Muscle layer of duodenum (tissue), 2 donors: ENCODE measurements around the gene MAGI1.

Experiments
- H3K27ac ChIP-seq: one replicate; pipeline ENCODE4 v1.7.0; 2013; ENCODE audit warnings: mild to moderate bottlenecking, low read length
- H3K27me3 ChIP-seq: one replicate; pipeline ENCODE4 v1.7.0; 2013; ENCODE audit warnings: low read depth, mild to moderate bottlenecking, control low read depth, low read length
- H3K36me3 ChIP-seq, 2 donors: one replicate each; pipeline ENCODE4 v1.7.0; 2013; ENCODE audit warnings: low read length in 2 of 2, control low read depth in 1 of 2, mild to moderate bottlenecking in 1 of 2; ENCODE audit not compliant: insufficient read depth in 2 of 2, control insufficient read depth in 1 of 2
- H3K4me1 ChIP-seq, 2 donors: one replicate each; pipeline ENCODE4 v1.7.0; 2013; ENCODE audit warnings: low read length in 2 of 2, mild to moderate bottlenecking in 2 of 2, control low read depth in 1 of 2, moderate library complexity in 1 of 2; ENCODE audit not compliant: insufficient read depth in 2 of 2, control insufficient read depth in 1 of 2
- H3K4me3 ChIP-seq, 2 donors: one replicate each; pipeline ENCODE4 v1.7.0; 2013; ENCODE audit warnings: low read length in 2 of 2, low read depth in 1 of 2, mild to moderate bottlenecking in 1 of 2
- H3K9me3 ChIP-seq, 2 donors: one replicate each; pipeline ENCODE4 v1.7.0; 2013; ENCODE audit warnings: low read length in 2 of 2, control low read depth in 1 of 2, mild to moderate bottlenecking in 1 of 2; ENCODE audit not compliant: control insufficient read depth in 1 of 2
- donor health status: healthy.

The MAGI1 gene

GRCh38 chr3:65964838-65965237 is 73.9 kb downstream of the MAGI1 start:
- no peak overlapping the region for H3K4me3 ChIP-seq
- H3K9me3 ChIP-seq, result no peaks in the 10 kb centered on the region
- no peaks in the 10 kb centered on the region for H3K4me1 ChIP-seq

DNA sequence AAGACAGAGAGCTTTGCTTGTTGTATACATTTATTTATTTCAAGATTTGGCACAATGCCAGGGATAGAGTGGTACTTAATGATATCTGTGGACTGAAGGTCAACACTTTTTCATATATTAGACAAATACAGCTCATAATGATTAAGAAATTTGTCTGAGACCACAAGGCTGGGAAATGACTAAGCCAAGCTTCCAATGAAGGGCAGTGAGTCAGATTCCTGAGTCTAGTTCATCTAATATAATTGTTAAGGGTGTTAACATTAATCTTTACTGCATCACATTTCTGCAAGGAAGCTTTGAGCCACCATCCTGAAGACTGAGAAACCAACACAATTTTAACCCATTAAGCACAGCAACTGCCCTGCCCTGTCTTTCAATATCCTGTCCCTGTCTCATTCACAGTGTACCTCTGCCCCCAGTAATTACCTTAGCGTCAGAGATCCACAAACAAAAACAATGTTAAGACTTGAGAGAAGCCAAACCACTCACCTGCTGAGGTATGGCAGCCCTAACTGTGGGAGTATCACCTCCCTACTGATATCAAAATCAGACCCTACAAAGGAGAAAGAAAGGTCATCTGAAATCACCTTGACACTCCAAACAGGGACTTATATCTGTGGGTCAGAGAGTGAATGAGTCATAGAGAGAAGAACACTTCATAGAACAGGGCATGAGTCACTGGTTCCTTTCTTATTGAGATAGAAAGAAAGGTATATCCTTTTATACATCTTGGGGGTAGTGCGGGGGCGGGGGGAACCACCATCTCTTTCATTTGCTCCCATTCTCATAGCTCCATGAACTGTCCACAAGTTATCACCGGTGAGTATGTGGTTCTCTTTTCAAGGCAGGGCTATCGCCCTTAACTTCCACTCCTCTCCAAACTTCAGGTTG is 74.7 kb downstream of the MAGI1 start:
- peak overlapping the region in 1 of 2 donors; percentile 30 for H3K4me3 ChIP-seq
- no peaks in the 10 kb centered on the region for H3K27me3 ChIP-seq
- no peaks in the 10 kb centered on the region for H3K4me1 ChIP-seq
- H3K27ac ChIP-seq, result no peak overlapping the region
- no peaks in the 10 kb centered on the region for H3K36me3 ChIP-seq
- H3K9me3 ChIP-seq, result no peaks in the 10 kb centered on the region

More at GRCh38 chr3:65964838-65965237, 73.9 kb downstream of the MAGI1 start:
- H3K27ac ChIP-seq, result no peak overlapping the region
- H3K36me3 ChIP-seq, result no peaks in the 10 kb centered on the region
- H3K27me3 ChIP-seq, result no peaks in the 10 kb centered on the region

DNA sequence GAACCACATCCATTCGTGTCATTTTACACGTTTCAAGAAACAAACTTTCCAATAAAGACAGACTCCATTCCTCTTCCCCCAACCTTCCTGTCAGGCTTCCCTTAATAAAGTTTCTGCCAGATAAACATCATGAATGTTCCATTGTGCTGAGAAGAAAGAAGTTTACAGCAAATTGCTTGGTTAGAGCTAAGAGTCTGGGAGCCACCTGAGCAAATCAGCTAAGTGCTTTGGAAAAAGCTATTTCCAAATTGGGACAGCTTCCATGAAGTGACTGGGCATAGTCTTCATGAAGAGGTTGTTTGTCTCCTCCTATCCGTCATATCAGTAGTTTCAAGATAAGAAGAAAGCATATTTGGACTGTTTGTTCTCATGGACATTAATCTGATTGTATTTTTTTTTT is 77.0 kb downstream of the MAGI1 start:
- Histone ChIP-seq H3K27me3 (no peaks in the 10 kb centered on the region), H3K9me3 (no peaks in the 10 kb centered on the region), H3K36me3 (no peaks in the 10 kb centered on the region), H3K27ac (no peak overlapping the region), H3K4me1 (no peaks in the 10 kb centered on the region), H3K4me3 (no peak overlapping the region)

GRCh38 chr3:65961128-65961527 is 77.6 kb downstream of the MAGI1 start:
- no peaks in the 10 kb centered on the region for H3K4me1 ChIP-seq
- no peak overlapping the region for H3K4me3 ChIP-seq
- no peak overlapping the region for H3K27ac ChIP-seq
- no peaks in the 10 kb centered on the region for H3K27me3 ChIP-seq
- no peaks in the 10 kb centered on the region for H3K9me3 ChIP-seq
- no peaks in the 10 kb centered on the region for H3K36me3 ChIP-seq

DNA sequence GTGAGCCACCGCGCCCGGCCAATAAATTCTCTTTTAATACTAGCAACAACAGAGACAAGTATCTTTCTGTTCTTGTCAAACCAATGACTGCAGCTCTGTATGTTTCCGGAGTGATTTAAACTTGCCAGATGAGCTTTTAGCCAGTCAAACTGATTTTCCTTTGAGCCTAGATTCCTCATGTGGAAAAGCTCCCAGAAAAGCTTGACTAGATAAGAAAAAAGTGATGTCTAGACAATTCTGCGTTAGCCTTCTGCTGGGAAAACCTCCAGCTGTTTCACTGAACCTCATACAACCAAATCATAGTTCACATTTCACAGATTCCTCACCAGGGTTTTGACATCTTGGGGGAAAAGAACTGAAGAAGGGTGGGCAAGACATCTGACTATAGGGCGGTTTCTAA is 78.6 kb downstream of the MAGI1 start:
- no peaks in the 10 kb centered on the region for H3K4me1 ChIP-seq
- no peak overlapping the region for H3K27ac ChIP-seq
- H3K27me3 ChIP-seq, result no peaks in the 10 kb centered on the region
- no peaks in the 10 kb centered on the region for H3K36me3 ChIP-seq
- H3K9me3 ChIP-seq, result no peaks in the 10 kb centered on the region
- no peak overlapping the region for H3K4me3 ChIP-seq

DNA sequence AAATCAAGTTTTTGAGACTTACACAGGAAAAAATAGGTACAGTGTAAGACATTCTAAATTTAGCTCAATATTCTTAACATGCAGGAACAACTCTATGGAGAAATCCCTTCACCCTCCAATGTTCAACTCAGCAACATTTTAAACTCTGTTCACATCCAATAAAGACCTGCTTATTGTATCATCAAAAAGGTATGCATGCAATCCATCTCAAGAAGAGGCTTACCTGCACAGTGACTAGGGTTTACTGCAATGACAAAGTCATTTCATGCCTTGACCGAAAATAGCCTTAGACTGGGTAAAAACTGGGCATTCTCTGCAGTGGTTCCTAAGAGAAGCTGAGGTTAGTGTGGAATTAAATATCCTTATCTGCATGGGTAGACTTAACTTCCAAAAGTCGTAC is 80.5 kb downstream of the MAGI1 start:
- no peaks in the 10 kb centered on the region for H3K36me3 ChIP-seq
- H3K27me3 ChIP-seq, result no peaks in the 10 kb centered on the region
- H3K4me3 ChIP-seq, result no peak overlapping the region
- H3K27ac ChIP-seq, result no peak overlapping the region
- no peaks in the 10 kb centered on the region for H3K9me3 ChIP-seq
- H3K4me1 ChIP-seq, result peaks cover 0 to 3% of the 10 kb centered on the region in 2 donors

DNA sequence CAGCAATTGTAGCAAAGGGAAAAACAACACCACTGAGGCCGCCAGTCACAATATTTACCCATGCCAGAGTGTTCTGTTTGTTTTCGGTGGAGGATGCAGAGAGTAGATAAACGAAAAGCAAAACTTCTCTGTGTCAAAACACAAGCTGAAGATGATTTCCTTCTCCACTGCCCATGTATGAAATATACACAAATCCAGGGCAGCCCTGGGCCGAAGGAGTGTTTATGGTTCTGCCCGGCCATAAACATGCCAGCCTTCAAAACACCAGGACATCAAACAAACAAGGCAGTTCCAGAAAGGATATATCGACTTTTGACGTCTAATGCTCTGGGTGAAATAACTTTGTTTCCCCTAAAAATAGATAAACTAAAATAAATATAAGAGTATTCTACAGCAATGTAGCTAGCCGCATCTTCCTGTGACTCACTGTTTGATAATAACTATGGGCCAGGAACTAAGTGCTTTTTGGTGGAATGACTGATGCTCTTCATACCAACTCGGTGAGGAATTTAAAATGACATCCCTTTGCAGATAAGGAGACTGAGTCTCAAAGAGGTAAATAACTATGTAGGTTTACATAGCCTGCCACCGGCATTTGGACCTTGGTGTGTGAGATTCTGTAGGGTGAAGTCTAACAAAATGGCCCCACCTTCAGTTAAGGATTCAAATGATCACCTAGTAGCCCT is 82.8 kb downstream of the MAGI1 start:
- no peaks in the 10 kb centered on the region for H3K9me3 ChIP-seq
- peaks cover 0 to 3% of the 10 kb centered on the region in 2 donors for H3K4me1 ChIP-seq
- H3K4me3 ChIP-seq, result no peak overlapping the region
- H3K27ac ChIP-seq, result no peak overlapping the region
- H3K36me3 ChIP-seq, result no peaks in the 10 kb centered on the region
- no peaks in the 10 kb centered on the region for H3K27me3 ChIP-seq

DNA sequence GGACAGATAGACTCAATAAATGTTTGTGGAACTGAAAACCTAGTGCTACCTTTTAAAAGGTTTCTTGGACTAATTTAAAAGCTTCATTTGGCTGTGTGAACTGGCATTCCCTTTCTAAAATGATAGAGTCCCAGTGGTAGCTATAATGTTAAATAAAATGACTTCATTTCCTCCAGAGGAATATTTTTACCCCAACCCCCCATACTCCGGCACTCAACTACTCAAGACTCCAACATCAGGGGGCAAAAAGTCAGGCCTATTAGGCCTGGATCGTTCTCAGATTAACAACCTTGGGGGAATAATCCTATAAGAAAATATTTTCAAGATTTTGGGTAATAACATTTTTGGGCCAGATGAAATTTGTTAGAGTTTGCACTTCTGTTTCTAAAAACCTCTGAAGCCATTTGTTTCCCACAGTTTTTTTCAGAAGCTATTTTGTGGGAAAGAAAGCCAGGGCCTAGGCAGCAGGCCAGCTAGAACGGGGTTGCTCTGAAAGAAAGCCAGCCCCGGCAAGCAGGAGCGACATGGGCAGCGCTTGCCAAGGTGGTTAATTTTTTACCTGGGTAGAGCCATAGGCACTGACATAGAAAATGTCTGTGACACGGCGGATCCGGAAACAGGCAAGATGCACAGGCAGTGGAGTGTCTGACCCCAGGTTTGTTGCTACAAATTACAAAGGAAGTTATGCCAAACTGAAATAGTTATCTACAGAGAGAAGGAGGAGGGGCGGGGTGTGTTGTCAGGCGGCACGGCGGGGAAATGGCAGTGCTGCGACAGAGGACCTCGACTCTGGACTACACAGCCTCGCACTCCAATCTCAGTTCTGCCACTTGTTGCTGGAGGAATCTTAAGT is 84.6 kb downstream of the MAGI1 start:
- Histone ChIP-seq H3K9me3 (no peaks in the 10 kb centered on the region), H3K4me3 (peak overlapping the region in 1 of 2 donors; percentile 2), H3K27ac (peak overlapping the region; percentile 85), H3K27me3 (no peaks in the 10 kb centered on the region), H3K4me1 (peaks cover 0 to 3% of the 10 kb centered on the region in 2 donors), H3K36me3 (no peaks in the 10 kb centered on the region)

GRCh38 chr3:65953301-65953812 is 85.4 kb downstream of the MAGI1 start:
- Histone ChIP-seq H3K36me3 (no peaks in the 10 kb centered on the region), H3K4me1 (peaks cover 0 to 3% of the 10 kb centered on the region in 2 donors), H3K4me3 (no peak overlapping the region), H3K9me3 (no peaks in the 10 kb centered on the region), H3K27ac (peak overlapping the region; percentile 85), H3K27me3 (no peaks in the 10 kb centered on the region)

- H3K4me1 ChIP-seq, result peaks cover 0 to 3% of the 10 kb centered on the region in 2 donors
- peak overlapping the region; percentile 85 for H3K27ac ChIP-seq
- no peaks in the 10 kb centered on the region for H3K27me3 ChIP-seq
These were observed 85.9 kb downstream of the MAGI1 start for GRCh38 chr3:65952842-65953241.

More at GRCh38 chr3:65952842-65953241, 85.9 kb downstream of the MAGI1 start:
- no peak overlapping the region for H3K4me3 ChIP-seq
- no peaks in the 10 kb centered on the region for H3K36me3 ChIP-seq
- H3K9me3 ChIP-seq, result no peaks in the 10 kb centered on the region
